ENCODE results near the gene MOCS1.

DNA sequence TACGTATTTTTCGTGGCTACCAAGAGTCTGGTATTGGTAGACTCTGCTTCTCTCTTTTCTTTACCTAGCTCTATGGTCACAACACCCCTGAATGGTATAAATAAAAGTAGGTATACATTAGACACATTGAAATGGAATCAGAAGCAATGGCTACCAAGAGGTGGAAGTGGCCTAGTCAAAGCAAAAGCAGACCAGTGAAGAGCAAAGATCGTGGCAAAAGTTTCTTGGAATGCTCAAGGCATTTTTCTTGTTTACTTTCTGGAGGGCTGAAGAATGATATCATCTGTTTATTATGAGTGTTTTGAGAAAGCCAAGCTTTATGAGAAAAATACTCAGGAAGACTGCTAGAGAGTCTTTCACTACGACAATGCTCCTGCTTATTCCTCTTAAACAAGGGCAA lies 28.6 kb upstream of the MOCS1 start:
- TF ChIP-seq TAF1 (IDR thresholded peaks at IDR 0.05; ENCODE audit: borderline replicate concordance, low read depth, low read length) = no peak
- TF ChIP-seq POLR2AphosphoS5 (IDR thresholded peaks at IDR 0.05; ENCODE audit: low read depth, low read length) = no peak

Measured in GM12892 (cell line).